Measurements from ENCODE around the gene LCN15. TPM values are rescaled to one million over a fixed set of nuclear protein-coding genes. Genes with fewer than 3 reads are reported as not detected.

Gene LCN15
- total and polyA plus RNA-seq, 2 of the 13 experiments (the other 11 are each of a cell fraction or from before 2014, with no cell fraction given): 1.3 to 53.7 TPM

DNA sequence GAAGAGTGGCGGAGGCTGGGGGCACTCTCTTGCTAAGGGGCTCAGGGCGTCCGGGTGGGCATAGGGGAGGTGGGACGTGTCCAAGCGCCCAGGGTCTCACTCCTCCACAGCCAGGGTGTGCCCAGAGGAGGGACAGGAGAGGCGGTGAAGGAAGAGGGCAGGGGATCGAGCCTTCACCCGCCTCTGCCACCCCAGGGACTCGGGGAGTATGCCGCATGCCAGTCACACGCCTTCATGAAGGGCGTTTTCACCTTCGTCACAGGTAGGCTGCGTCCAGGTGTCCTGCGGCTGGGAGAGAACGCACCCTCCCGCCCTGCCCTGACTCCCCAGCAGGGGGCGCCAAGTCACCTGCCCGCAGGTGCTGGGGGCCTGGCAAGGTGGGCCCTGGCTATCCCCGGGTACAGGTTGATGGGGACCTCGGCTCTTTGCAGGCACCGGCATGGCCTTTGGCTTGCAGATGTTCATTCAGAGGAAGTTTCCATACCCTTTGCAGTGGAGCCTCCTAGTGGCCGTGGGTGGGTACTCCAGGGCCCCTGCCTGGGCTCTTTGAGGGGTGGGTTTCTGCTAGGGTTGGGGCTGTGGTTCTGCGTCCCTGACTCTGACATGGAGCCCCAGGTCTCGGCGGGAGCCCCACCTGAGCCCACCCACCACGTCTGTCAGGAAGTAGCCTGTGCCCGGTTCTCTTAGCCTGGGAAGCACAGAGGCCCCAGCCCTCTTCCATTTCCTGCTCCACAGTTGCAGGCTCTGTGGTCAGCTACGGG lies 27.4 kb upstream of the LCN15 start (continued):
- TF ChIP-seq ZNF160 (CRISPR knock-in tag; IDR thresholded peaks at IDR 0.05) (peak; percentile 88), ASH2L (IDR thresholded peaks at IDR 0.05; ENCODE audit: insufficient read length, low read depth, low read length) (no peak), ZNF503 (CRISPR knock-in tag; IDR thresholded peaks at IDR 0.05) (0 out of 2 replicates have a peak, but pooled peaks have one; percentile 19), KLF9 (CRISPR knock-in tag; IDR thresholded peaks at IDR 0.05; ENCODE audit: low read depth) (no peak), ZNF670 (CRISPR knock-in tag; IDR thresholded peaks at IDR 0.05; ENCODE audit: borderline replicate concordance) (no peak), ZNF646 (CRISPR knock-in tag; IDR thresholded peaks at IDR 0.05) (no peak), NFYB (CRISPR knock-in tag; IDR thresholded peaks at IDR 0.05) (no peak), KDM5B (CRISPR knock-in tag; IDR thresholded peaks at IDR 0.05; ENCODE audit: borderline replicate concordance) (no peak; the same call in 1 of the 2 replicates), ZNF567 (CRISPR knock-in tag; IDR thresholded peaks at IDR 0.05; ENCODE audit: borderline replicate concordance) (no peak; the same call in 1 of the 2 replicates), HINFP (CRISPR knock-in tag; IDR thresholded peaks at IDR 0.05; ENCODE audit: low read depth) (no peak), WIZ (CRISPR knock-in tag; IDR thresholded peaks at IDR 0.05) (peak; percentile 66; the same call in 1 of the 2 replicates), ELF3 (CRISPR knock-in tag; IDR thresholded peaks at IDR 0.05) (no peak), ZNF543 (CRISPR knock-in tag; IDR thresholded peaks at IDR 0.05) (no peak), PHB2 (IDR thresholded peaks at IDR 0.05; ENCODE audit: partially characterized antibody) (no peak), CBX1 (IDR thresholded peaks at IDR 0.05; ENCODE audit: low read depth) (peak; percentile 56)
- TF ChIP-seq, protein P1, sequence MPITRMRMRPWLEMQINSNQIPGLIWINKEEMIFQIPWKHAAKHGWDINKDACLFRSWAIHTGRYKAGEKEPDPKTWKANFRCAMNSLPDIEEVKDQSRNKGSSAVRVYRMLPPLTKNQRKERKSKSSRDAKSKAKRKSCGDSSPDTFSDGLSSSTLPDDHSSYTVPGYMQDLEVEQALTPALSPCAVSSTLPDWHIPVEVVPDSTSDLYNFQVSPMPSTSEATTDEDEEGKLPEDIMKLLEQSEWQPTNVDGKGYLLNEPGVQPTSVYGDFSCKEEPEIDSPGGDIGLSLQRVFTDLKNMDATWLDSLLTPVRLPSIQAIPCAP (CRISPR knock-in tag; IDR thresholded peaks at IDR 0.05; ENCODE audit: low read depth): 0 out of 2 replicates have a peak, but pooled peaks have one; percentile 44
